GM23248 (cell line): ENCODE data around the gene ALKAL2.

Experiments used
- EZH2 ChIP-seq: fragments of 200-600 bp; sonication (generic); IDR thresholded peaks from 2 replicates; pipeline ENCODE4 v1.6.1; 2018; ENCODE audit warnings: antibody characterized with exemption, mild to moderate bottlenecking; ENCODE audit not compliant: insufficient read depth, poor library complexity, severe bottlenecking
- EZH2phosphoT487 ChIP-seq: fragments of 200-600 bp; sonication (generic); IDR thresholded peaks from 2 replicates; pipeline ENCODE4 v1.6.1; 2018; ENCODE audit warnings: antibody characterized with exemption, moderate library complexity, mild to moderate bottlenecking, low read depth; ENCODE audit not compliant: insufficient read depth

DNA sequence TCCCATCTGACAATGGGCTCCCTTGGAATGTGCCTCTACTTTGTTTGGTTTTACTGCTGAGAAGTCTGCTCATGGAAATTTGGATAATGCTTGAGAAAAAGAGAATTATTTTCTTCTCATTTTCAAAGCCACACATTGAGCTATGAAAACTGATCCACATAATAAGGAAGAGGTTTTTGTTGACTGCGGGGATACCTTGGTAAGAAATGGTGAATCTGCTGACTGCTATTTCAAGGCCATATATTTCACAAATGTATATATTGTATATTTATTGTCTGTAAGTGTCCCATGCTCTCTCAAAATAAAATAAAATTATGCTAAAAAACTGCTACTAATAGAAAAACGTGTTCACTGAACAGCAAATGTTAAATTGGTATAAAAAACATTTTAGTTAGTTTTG, 39.2 kb downstream of the ALKAL2 start:
- TF ChIP-seq EZH2phosphoT487, result no peak
- no peak for TF ChIP-seq EZH2
